ENCODE data around the gene PPARA.

DNA sequence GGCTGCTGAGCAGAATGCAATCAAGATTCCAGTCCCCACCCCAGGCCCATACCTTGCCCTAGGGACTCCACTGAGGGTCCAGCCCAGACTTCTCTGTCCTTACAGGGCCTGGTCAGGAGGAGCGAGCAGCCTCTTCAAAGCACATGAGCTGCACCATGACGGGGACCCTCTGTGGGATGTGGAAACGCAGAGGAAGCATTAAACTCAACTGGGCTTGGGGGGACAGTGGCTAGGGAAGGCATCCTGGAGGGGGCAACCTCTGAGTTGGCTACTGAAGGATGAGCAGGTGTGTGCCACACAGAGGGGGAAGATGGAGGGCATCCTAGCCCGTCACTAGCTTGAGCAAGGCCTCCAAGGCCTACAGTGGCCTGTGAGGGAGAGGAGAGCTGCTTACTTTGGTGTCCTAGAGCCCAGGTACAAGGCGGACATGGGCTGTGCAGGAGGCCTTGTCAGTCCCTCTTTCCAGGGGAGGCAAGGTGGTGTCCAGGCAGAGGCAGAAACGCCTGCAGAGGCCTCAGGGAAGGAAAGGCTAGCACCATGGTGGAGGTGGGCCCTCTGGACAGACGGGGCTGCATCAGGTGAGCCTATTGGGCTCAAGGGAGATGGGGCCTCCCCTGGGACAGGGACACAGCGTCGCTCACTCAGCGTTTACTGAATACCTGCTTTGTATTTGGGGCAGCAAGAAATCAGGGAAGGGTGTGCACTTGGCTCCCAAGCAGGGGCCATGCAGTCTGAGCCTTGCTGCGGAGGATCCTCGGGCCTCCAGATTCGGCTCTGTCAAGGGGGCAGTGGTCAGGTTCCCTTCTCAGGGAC is 131.7 kb downstream of the PPARA start:
- TF ChIP-seq EZH2 (IDR thresholded peaks at IDR 0.05; ENCODE audit: insufficient read depth, poor library complexity, severe bottlenecking) = no peak
- TF ChIP-seq EZH2phosphoT487 (IDR thresholded peaks at IDR 0.05; ENCODE audit: insufficient read depth, low read depth) = no peak

Measured in GM23248 (cell line).